GM23248 (cell line): ENCODE data around the gene SMG7. TPM values are rescaled to one million over a fixed set of nuclear protein-coding genes. Genes with fewer than 3 reads are reported as not detected.
A peak's percentile ranks its signal among the peaks of the same experiment; 100 is the strongest.

ENCODE experiments used
- DNase-seq: peaks from one replicate; pipeline ENCODE4 v3.0.0-alpha.2; 2015
- H2AFZ ChIP-seq: fragments of 200-600 bp; sonication (generic); 2 replicates; pipeline ENCODE4 v1.6.1; 2016; ENCODE audit warnings: antibody characterized with exemption
- H3F3A ChIP-seq: fragments of 200-600 bp; sonication (generic); 2 replicates; pipeline ENCODE4 v1.6.1; 2016; ENCODE audit warnings: mild to moderate bottlenecking, antibody characterized with exemption, mixed run types; ENCODE audit not compliant: insufficient read depth
- H3K27ac ChIP-seq: fragments of 200-600 bp; sonication (generic); 2 replicates; pipeline ENCODE4 v1.5.1; 2016; ENCODE audit warnings: mild to moderate bottlenecking
- H3K27me3 ChIP-seq: fragments of 200-600 bp; sonication (generic); replicated peaks from 2 replicates; pipeline ENCODE4 v1.6.1; 2016; ENCODE audit warnings: mild to moderate bottlenecking; ENCODE audit not compliant: insufficient read depth
- H3K36me3 ChIP-seq: fragments of 200-600 bp; sonication (generic); 2 replicates; pipeline ENCODE4 v1.6.1; 2016; ENCODE audit warnings: low read depth, mild to moderate bottlenecking
- H3K4me1 ChIP-seq: fragments of 200-600 bp; sonication (generic); 2 replicates; pipeline ENCODE4 v1.6.1; 2016; ENCODE audit warnings: mild to moderate bottlenecking; ENCODE audit not compliant: insufficient read depth
- H3K4me2 ChIP-seq: fragments of 200-600 bp; sonication (generic); one replicate; pipeline ENCODE4 v1.6.1; 2016; ENCODE audit warnings: mild to moderate bottlenecking; ENCODE audit not compliant: unreplicated experiment
- H3K4me3 ChIP-seq: fragments of 200-600 bp; sonication (generic); 2 replicates; pipeline ENCODE4 v1.5.1; 2016; ENCODE audit warnings: mild to moderate bottlenecking
- H3K79me2 ChIP-seq: fragments of 200-600 bp; sonication (generic); 2 replicates; pipeline ENCODE4 v1.6.1; 2016; ENCODE audit warnings: mild to moderate bottlenecking; ENCODE audit not compliant: insufficient read depth
- H3K9ac ChIP-seq: fragments of 200-600 bp; sonication (generic); 2 replicates; pipeline ENCODE4 v1.6.1; 2016; ENCODE audit warnings: mild to moderate bottlenecking
- H3K9me2 ChIP-seq: fragments of 200-600 bp; sonication (generic); 2 replicates; pipeline ENCODE4 v1.6.1; 2016; ENCODE audit warnings: mixed run types, mild to moderate bottlenecking, moderate library complexity; ENCODE audit not compliant: insufficient read depth
- H3K9me3 ChIP-seq: fragments of 200-600 bp; sonication (generic); one replicate; pipeline ENCODE4 v1.6.1; 2017; ENCODE audit warnings: low read depth
- H4K20me1 ChIP-seq: fragments of 200-600 bp; sonication (generic); 2 replicates; pipeline ENCODE4 v1.6.0; 2016; ENCODE audit not compliant: insufficient read depth
- EZH2 ChIP-seq: fragments of 200-600 bp; sonication (generic); IDR thresholded peaks from 2 replicates; pipeline ENCODE4 v1.6.1; 2018; ENCODE audit warnings: antibody characterized with exemption, mild to moderate bottlenecking; ENCODE audit not compliant: insufficient read depth, poor library complexity, severe bottlenecking
- EZH2phosphoT487 ChIP-seq: fragments of 200-600 bp; sonication (generic); IDR thresholded peaks from 2 replicates; pipeline ENCODE4 v1.6.1; 2018; ENCODE audit warnings: antibody characterized with exemption, moderate library complexity, mild to moderate bottlenecking, low read depth; ENCODE audit not compliant: insufficient read depth
- WGBS, 2 experiments: methylation state at CpG; one replicate each; pipeline ENCODE4 v1.1.6; 2015 to 2017; ENCODE audit warnings: low lambda C conversion rate in 2 of 2, low coverage in 1 of 2; ENCODE audit errors: missing lambda C conversion rate in 2 of 2; 5-methylcytosine and 5-hydroxymethylcytosine counted together
- in situ Hi-C: fragments of 300-500 bp; cut with MboI; formaldehyde crosslinking; loops from 2 replicates; pipeline ENCODE4 v1.15.0; 2020
- polyA plus RNA-seq: library from polyadenylated mRNA; unstranded; fragments of >200 nt; fragmentation: Nextera tagmentation; extraction: Ambion mirVana; gene quantifications from 2 replicates; pipeline ENCODE4 v1.2.1, GENCODE V29; 2016
- total RNA-seq: library from RNA; depleted of rRNA; stranded (reverse); fragments of >200 nt; shearing (Covaris generic); gene quantifications from 2 replicates; pipeline ENCODE4 v1.2.3, GENCODE V29; 2014; rRNA removed

SMG7 gene
- total and polyA plus RNA-seq, 2 experiments from 2014 or later = 18.7 to 32.8 TPM

DNA sequence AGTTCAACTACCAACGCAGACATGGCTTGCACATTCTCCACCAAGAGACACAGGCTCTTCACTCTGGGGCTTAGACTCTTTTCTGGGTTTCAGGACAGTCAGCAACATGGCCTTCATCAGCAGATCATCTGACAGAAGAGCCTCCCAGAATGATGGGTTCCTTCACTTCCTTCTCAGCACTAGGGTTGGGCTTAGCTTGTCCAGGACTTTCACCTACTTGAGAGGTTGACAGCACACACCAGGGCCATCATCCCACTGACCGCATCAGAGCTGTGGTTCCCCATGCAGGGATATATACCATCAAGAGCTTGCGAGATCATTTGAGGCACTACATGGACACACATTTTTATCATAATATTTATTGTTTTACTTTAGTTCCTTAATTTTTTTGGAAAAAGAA, 128.3 kb downstream of the SMG7 start:
- in situ Hi-C loops = no loop called here

DNA sequence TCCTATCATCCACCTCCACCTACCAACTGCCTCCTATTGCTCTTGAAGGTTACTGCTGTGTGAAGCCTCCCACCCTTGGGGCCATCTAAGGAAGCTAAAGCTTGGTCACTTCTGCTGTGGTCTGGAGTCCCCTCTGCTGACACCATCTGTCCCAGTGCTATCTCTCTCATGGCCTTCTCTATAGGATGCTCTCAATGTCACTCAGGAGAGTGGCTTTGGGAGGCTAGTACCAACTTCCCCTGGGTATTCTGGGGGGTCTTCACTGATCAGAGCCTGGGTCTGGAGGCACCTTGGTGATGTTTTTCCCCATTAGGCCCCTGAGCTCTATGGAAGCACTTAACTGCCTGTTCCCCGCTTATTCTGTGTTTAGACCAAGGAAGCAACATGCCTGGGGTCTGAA, 130.2 kb downstream of the SMG7 start:
- H2AFZ ChIP-seq = no peak overlapping the region
- TF ChIP-seq EZH2phosphoT487 = no peak
- TF ChIP-seq EZH2 = no peak
- WGBS, 2 experiments = 93 to 100% methylated on average over 1 of the region's 1 CpG
- H3K9ac ChIP-seq = no peak overlapping the region
- no peaks in the 10 kb centered on the region for H3K27me3 ChIP-seq
- H3K9me2 ChIP-seq = no peaks in the 10 kb centered on the region
- H3K4me3 ChIP-seq = no peak overlapping the region
- no peaks in the 10 kb centered on the region for H4K20me1 ChIP-seq
- no peak overlapping the region for H3K27ac ChIP-seq
- peaks cover 42% of the 10 kb centered on the region for H3K4me1 ChIP-seq
- H3K4me2 ChIP-seq = no peak overlapping the region
- H3F3A ChIP-seq = peaks cover 28% of the 10 kb centered on the region
- no peaks in the 10 kb centered on the region for H3K79me2 ChIP-seq
- no peaks in the 10 kb centered on the region for H3K36me3 ChIP-seq
- in situ Hi-C loops = no loop called here
- no peak for DNase-seq
- no peaks in the 10 kb centered on the region for H3K9me3 ChIP-seq

More for the DNA sequence above, 128.3 kb downstream of the SMG7 start:
- Histone ChIP-seq H3K9me2 (no peaks in the 10 kb centered on the region), H3F3A (peaks cover 32% of the 10 kb centered on the region), H3K9ac (peak overlapping the region; percentile 11; the same call in 1 of the 2 replicates), H3K27ac (peak overlapping the region; percentile 66), H3K9me3 (no peaks in the 10 kb centered on the region), H3K79me2 (no peaks in the 10 kb centered on the region), H2AFZ (0 out of 2 replicates have a peak overlapping the region, but pooled peaks have one; percentile 6), H3K27me3 (no peaks in the 10 kb centered on the region), H3K4me2 (peak overlapping the region; percentile 1), H3K36me3 (no peaks in the 10 kb centered on the region), H4K20me1 (no peaks in the 10 kb centered on the region), H3K4me1 (peaks cover 41% of the 10 kb centered on the region), H3K4me3 (no peak overlapping the region)
- WGBS, 2 experiments = 52 to 60% methylated on average over 3 of the region's 3 CpGs
- DNase-seq = no peak
- no peak for TF ChIP-seq EZH2
- no peak for TF ChIP-seq EZH2phosphoT487

Other genes with a start within 250 kb of the SMG7 start
- gene NMNAT2, start 54.1 kb upstream of the SMG7 start, total RNA-seq = 2.4 and 6.2 TPM in 2 replicates
- gene NMNAT2, start 54.1 kb upstream of the SMG7 start, polyA plus RNA-seq = 3.6 and 4.2 TPM in 2 replicates
- not detected in 2 replicates for gene NCF2, start 118.0 kb downstream of the SMG7 start, total RNA-seq
- 0.28 and 0.41 TPM in 2 replicates for gene NCF2, start 118.0 kb downstream of the SMG7 start, polyA plus RNA-seq
- gene ARPC5, start 163.3 kb downstream of the SMG7 start, total RNA-seq = 388 and 428 TPM in 2 replicates
- gene ARPC5, start 163.3 kb downstream of the SMG7 start, polyA plus RNA-seq = 666 and 676 TPM in 2 replicates
- not detected in 2 replicates for gene APOBEC4, start 180.8 kb downstream of the SMG7 start, total RNA-seq
- not detected in 2 replicates for gene APOBEC4, start 180.8 kb downstream of the SMG7 start, polyA plus RNA-seq